Measurements from ENCODE around the gene TSTD1. TPM values are rescaled to one million over a fixed set of nuclear protein-coding genes. Genes with fewer than 3 reads are reported as not detected.
"Not testable (repeated sequence)": the region's sequence is repeated elsewhere in the genome, so short reads cannot be mapped to it uniquely, and the experiment has no call there.

Gene TSTD1
- total RNA-seq, 1 experiment from 2014 or later = 74.5 TPM

GRCh38 chr1:160996178-160996577, 42.6 kb downstream of the TSTD1 start:
- TF ChIP-seq ZNF416 (CRISPR knock-in tag; IDR thresholded peaks at IDR 0.05) (no peak), ZNF281 (CRISPR knock-in tag; IDR thresholded peaks at IDR 0.05) (no peak), NFE2L1 (CRISPR knock-in tag; IDR thresholded peaks at IDR 0.05) (no peak), RELA (CRISPR knock-in tag; IDR thresholded peaks at IDR 0.05; ENCODE audit: borderline replicate concordance) (no peak)
- H3K9me3 Mint-ChIP-seq = no peaks in the 10 kb centered on the region
- no peak for ATAC-seq
- ChIA-PET CTCF (interaction anchor here (0.7 to 2.1 kb wide), 2 partner anchors 25 to 104 kb away, joined by 3 to 7 read pairs; partner anchors contain the start of gene F11R), POLR2A (no interaction called here)
- H3K4me1 Mint-ChIP-seq = peaks cover 6% of the 10 kb centered on the region
- no peak overlapping the region for H3K4me3 Mint-ChIP-seq
- H3K36me3 Mint-ChIP-seq = peaks cover 54% of the 10 kb centered on the region
- peak overlapping the region; percentile 91 for H3K27ac Mint-ChIP-seq
- no peak for DNase-seq (ENCODE audit: low spot score)
- H3K27me3 Mint-ChIP-seq (ENCODE audit: low read depth) = no peaks in the 10 kb centered on the region

- Mint-ChIP-seq H3K4me3 (no peak overlapping the region), H3K36me3 (peaks cover 29% of the 10 kb centered on the region), H3K4me1 (peaks cover 23% of the 10 kb centered on the region), H3K9me3 (no peaks in the 10 kb centered on the region), H3K27ac (no peak overlapping the region), H3K27me3 (ENCODE audit: low read depth) (no peaks in the 10 kb centered on the region)
- no peak for TF ChIP-seq FOXP4 (CRISPR knock-in tag; IDR thresholded peaks at IDR 0.05)
- TF ChIP-seq ETV6 (CRISPR knock-in tag; IDR thresholded peaks at IDR 0.05) = no peak
- TF ChIP-seq HMGXB4 (CRISPR knock-in tag; IDR thresholded peaks at IDR 0.05) = no peak
- TF ChIP-seq ATF1 (CRISPR knock-in tag; IDR thresholded peaks at IDR 0.05) = no peak
- no peak for TF ChIP-seq IRF2 (CRISPR knock-in tag; IDR thresholded peaks at IDR 0.05; ENCODE audit: borderline replicate concordance, low read depth)
- TF ChIP-seq JUN (CRISPR knock-in tag; IDR thresholded peaks at IDR 0.05) = no peak
- no peak for TF ChIP-seq TP53 (CRISPR knock-in tag; IDR thresholded peaks at IDR 0.05)
- no peak for TF ChIP-seq MAX (CRISPR knock-in tag; IDR thresholded peaks at IDR 0.05)
- TF ChIP-seq ZNF425 (CRISPR knock-in tag; conservative IDR thresholded peaks at IDR 0.05) = no peak
- TF ChIP-seq ESRRA (CRISPR knock-in tag; IDR thresholded peaks at IDR 0.05; ENCODE audit: borderline replicate concordance) = no peak
- no peak for TF ChIP-seq MXD4 (CRISPR knock-in tag; IDR thresholded peaks at IDR 0.05; ENCODE audit: borderline replicate concordance)
- no peak for TF ChIP-seq ZNF416 (CRISPR knock-in tag; IDR thresholded peaks at IDR 0.05)
- DNase-seq (ENCODE audit: low spot score) = no peak
- ChIA-PET CTCF (interaction anchor here (0.7 to 1.3 kb wide), 8 partner anchors 11 to 157 kb away, joined by 3 to 7 read pairs (median 3); no protein-coding TSS in a partner anchor), POLR2A (no interaction called here)
- peak; percentile 18; the same call in 1 of the 2 replicates for ATAC-seq
These were observed 45.1 kb downstream of the TSTD1 start for GRCh38 chr1:160993544-160994193.

GRCh38 chr1:160992036-160992435, 46.7 kb downstream of the TSTD1 start:
- POLR2A ChIA-PET = interaction anchor here (1.0 kb wide), 1 partner anchor 29 kb away, joined by 3 read pairs; the partner anchor contains the start of gene F11R
- H3K4me3 Mint-ChIP-seq; DNase-seq (ENCODE audit: low spot score); H3K27me3 Mint-ChIP-seq (ENCODE audit: low read depth); H3K9me3 Mint-ChIP-seq; H3K27ac Mint-ChIP-seq; ATAC-seq: not testable (repeated sequence)
- peaks cover 34% of the 10 kb centered on the region for H3K4me1 Mint-ChIP-seq
- H3K36me3 Mint-ChIP-seq = peaks cover 14% of the 10 kb centered on the region
- CTCF ChIA-PET = interaction anchor here (0.7 to 7.6 kb wide), 3 partner anchors 14 to 39 kb away, joined by 3 to 141 read pairs (median 4); partner anchors contain the start of gene ITLN2

Data from WTC11 (cell line).